Measurements from ENCODE around the gene ALKBH5. TPM values are rescaled to one million over a fixed set of nuclear protein-coding genes. Genes with fewer than 3 reads are reported as not detected.

Gene ALKBH5
- total and polyA plus RNA-seq, 9 of the 15 experiments (the other 6 are each of a cell fraction or from before 2014, with no cell fraction given) = 11.4 to 70.0 (median 47.4) TPM

DNA sequence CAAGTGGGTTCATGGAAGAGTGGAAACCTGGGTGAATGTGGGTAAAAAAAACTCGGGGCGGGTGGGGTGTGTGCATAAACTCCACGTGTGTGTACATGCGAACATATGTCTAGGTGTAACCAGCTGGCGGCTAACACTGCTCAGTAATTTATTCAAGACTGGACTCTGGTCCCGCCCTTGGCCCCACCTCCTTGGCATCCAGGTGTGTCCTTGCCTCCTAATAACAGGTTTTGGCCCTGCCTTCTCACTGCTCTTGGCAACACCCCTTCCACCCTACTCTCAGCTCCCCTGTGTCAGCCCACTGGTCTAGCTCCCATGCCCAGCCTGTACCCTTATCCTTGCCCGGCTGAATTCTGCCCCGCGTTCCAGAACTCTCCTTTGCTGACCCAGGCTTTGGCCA, 66.6 kb downstream of the ALKBH5 start:
- CTCF ChIA-PET (ENCODE audit: low intra/inter-chr PET ratio) = no interaction called here
- peaks cover 2% of the 10 kb centered on the region for H3K9me1 ChIP-seq (ENCODE audit: control insufficient read depth, insufficient read depth, low read length)
- no peak overlapping the region for H3K4me2 ChIP-seq (ENCODE audit: insufficient read depth, low read length)
- peaks cover 3 to 24% of the 10 kb centered on the region in 2 experiments; a peak in 4 of 5 replicates for H3K4me1 ChIP-seq (replicated peaks in 1 of 2; ENCODE audit: control insufficient read depth in 2 of 2, insufficient read depth in 2 of 2, low read length in 2 of 2)
- no TSS peak for BruUV-seq (replicated peaks)
- no peak overlapping the region for H3K9ac ChIP-seq (ENCODE audit: insufficient read depth in 1 of 2, low read depth in 2 of 2, low read length in 2 of 2)
- DNase-seq (ENCODE audit: extremely low read depth in 1 of 4, low spot score in 3 of 4) = no peak
- no peak for TF ChIP-seq BRCA1 (IDR thresholded peaks at IDR 0.05)
- no peak for TF ChIP-seq BRCA1 (CRISPR knock-in tag; IDR thresholded peaks at IDR 0.05)
- TF ChIP-seq, protein P1, sequence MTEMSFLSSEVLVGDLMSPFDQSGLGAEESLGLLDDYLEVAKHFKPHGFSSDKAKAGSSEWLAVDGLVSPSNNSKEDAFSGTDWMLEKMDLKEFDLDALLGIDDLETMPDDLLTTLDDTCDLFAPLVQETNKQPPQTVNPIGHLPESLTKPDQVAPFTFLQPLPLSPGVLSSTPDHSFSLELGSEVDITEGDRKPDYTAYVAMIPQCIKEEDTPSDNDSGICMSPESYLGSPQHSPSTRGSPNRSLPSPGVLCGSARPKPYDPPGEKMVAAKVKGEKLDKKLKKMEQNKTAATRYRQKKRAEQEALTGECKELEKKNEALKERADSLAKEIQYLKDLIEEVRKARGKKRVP (CRISPR knock-in tag; IDR thresholded peaks at IDR 0.05) = no peak
- TF ChIP-seq, protein P2, sequence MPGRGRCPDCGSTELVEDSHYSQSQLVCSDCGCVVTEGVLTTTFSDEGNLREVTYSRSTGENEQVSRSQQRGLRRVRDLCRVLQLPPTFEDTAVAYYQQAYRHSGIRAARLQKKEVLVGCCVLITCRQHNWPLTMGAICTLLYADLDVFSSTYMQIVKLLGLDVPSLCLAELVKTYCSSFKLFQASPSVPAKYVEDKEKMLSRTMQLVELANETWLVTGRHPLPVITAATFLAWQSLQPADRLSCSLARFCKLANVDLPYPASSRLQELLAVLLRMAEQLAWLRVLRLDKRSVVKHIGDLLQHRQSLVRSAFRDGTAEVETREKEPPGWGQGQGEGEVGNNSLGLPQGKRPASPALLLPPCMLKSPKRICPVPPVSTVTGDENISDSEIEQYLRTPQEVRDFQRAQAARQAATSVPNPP (IDR thresholded peaks at IDR 0.05; ENCODE audit: borderline replicate concordance, insufficient read depth, insufficient read length) = no peak
- TF ChIP-seq EHMT2 (IDR thresholded peaks at IDR 0.05) = no peak
- no peak for TF ChIP-seq ZNF165 (CRISPR knock-in tag; IDR thresholded peaks at IDR 0.05; ENCODE audit: borderline replicate concordance)
- no peak for TF ChIP-seq OTX1 (CRISPR knock-in tag; IDR thresholded peaks at IDR 0.05)
- TF ChIP-seq TEAD2 (tag; IDR thresholded peaks at IDR 0.05) = no peak
- TF ChIP-seq ZNF217 (CRISPR knock-in tag; IDR thresholded peaks at IDR 0.05) = no peak
- TF ChIP-seq HNRNPLL (IDR thresholded peaks at IDR 0.05; ENCODE audit: low read depth, low read length, poor library complexity, severe bottlenecking) = no peak
- no peak for FAIRE-seq
- no peak overlapping the region for H3K4me3 ChIP-seq
- H3K36me3 ChIP-seq (ENCODE audit: control insufficient read depth, insufficient read depth, low read length) = peaks cover 70% of the 10 kb centered on the region; the same call in 2 of the 3 replicates
- H3K27me3 ChIP-seq (ENCODE audit: control insufficient read depth in 2 of 2, insufficient read depth in 2 of 2, low read length in 2 of 2) = no peaks in the 10 kb centered on the region
- H3K27ac ChIP-seq (ENCODE audit: extremely low read depth, low read depth, low read length) = no peak overlapping the region
- peaks cover 3% of the 10 kb centered on the region; the same call in 1 of the 2 replicates for H4K20me1 ChIP-seq (replicated peaks; ENCODE audit: control insufficient read depth, insufficient read depth, low read length)
- no peak overlapping the region for H2AFZ ChIP-seq (ENCODE audit: low read depth, low read length)
- 40% methylated on average over 4 of the region's 9 CpGs for WGBS (ENCODE audit: insufficient coverage, low coverage, missing lambda C conversion rate)
- in situ Hi-C loops (cut with MboI) (no loop called here), intact Hi-C loops (cut with micrococcal nuclease) (no loop called here)
- no peaks in the 10 kb centered on the region for H3K79me2 ChIP-seq (ENCODE audit: control insufficient read depth, insufficient read depth, low read length)
- POLR2A ChIA-PET = interaction anchor here (0.9 kb wide), 1 partner anchor 8 kb away, joined by 3 read pairs; the partner anchor contains the start of gene FLII
- no peak for ATAC-seq
- H3K9me3 ChIP-seq (replicated peaks; ENCODE audit: control insufficient read depth, insufficient read depth, low read depth, low read length) = no peaks in the 10 kb centered on the region
